GM18909 (cell line): ENCODE data around the gene ANXA2.
"Not testable (repeated sequence)": the region's sequence is repeated elsewhere in the genome, so short reads cannot be mapped to it uniquely, and the experiment has no call there.

Source experiments
- ATAC-seq: cut with Tn5 transposase; IDR thresholded peaks from one replicate; pipeline ENCODE4 v1.9.1; 2021; ENCODE audit warnings: mild to moderate bottlenecking; ENCODE audit not compliant: unreplicated experiment, poor library complexity

The ANXA2 gene

GRCh38 chr15:60397772-60398445, at the start of gene ANXA2:
Gene ANXA2, minus strand, starts transcription at chr15:60397986. Its CDS starts 11,911 bp downstream, at chr15:60386075.
- ATAC-seq = peak; percentile 78

GRCh38 chr15:60444289-60444912, 46.6 kb upstream of the ANXA2 start:
- no peak for ATAC-seq

DNA sequence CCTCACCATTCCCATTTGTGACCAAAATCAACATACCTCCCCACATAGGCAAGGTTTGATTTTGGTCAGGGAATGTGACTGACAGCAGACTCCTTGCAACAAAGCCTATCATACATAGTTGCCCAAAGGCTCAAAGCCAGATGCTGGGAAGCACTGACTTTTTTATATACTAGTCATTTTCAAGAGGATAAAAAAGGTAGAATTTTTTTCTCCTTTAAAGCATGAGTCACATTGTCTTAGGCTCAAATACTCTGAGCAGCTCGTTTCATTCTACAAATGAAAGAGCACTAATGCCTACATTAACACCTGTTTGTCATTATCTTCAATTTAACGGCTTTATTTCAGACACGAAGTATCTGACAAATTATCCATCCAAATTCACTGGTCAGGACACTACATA, 45.0 kb upstream of the ANXA2 start:
- no peak for ATAC-seq

DNA sequence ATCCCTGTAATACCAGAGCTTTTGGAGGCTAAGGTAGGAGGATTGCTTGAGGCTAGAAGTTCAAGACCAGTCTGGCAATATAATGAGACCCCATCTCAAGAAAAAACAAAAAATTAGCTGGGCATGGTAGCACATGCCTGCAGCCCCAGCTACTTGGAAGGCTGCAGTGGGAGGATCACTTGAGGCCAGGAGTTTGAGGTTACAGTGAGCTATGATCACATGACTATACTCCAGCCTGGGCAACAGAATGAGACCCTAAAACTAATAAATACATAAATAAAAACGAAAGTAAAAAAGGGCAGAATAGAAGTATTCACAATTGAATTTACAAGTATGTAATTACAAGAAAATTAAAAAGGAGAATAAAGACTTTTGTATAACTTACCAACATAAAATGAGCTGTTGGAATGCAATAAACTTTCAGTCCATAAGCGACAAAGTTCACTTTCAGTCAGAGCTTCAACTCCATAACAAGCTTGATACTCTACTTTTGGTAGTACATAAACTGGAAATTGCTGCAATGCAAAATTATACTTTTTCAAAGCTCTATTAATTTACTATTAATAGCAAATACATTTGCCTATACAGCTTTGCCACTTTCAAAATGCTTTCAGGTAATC, 44.4 kb upstream of the ANXA2 start:
- ATAC-seq = no peak

- ATAC-seq = no peak
Observed at GRCh38 chr15:60441331-60441730, 43.5 kb upstream of the ANXA2 start.

GRCh38 chr15:60438646-60439045, 40.9 kb upstream of the ANXA2 start:
- ATAC-seq = no peak

DNA sequence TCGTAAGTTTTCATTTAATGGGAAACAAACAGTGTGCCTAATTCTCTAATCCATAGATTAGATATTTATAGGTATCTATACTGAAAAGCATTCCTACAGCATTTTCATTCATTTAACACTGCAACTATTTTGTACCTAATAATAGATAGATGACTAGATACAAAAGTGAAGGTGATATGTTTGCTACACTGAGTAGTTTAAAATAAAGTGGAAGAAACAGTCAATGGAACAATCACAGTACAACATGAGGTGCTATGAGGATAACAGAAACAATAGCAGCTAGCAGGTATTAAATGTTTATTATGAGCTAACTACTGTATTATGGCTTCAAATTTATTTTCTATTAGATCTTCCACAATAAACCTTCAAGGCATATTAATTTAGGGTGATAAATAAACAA, 31.1 kb upstream of the ANXA2 start:
- ATAC-seq = no peak

- no peak for ATAC-seq
Observed at GRCh38 chr15:60426870-60427508, 29.2 kb upstream of the ANXA2 start.

- ATAC-seq = no peak
Observed at GRCh38 chr15:60425461-60425860, 27.7 kb upstream of the ANXA2 start.

- ATAC-seq = no peak
Observed at GRCh38 chr15:60424006-60424405, 26.2 kb upstream of the ANXA2 start.

GRCh38 chr15:60423537-60423936, 25.8 kb upstream of the ANXA2 start:
- no peak for ATAC-seq

GRCh38 chr15:60421544-60421943, 23.8 kb upstream of the ANXA2 start:
- no peak for ATAC-seq

GRCh38 chr15:60420203-60420716, 22.5 kb upstream of the ANXA2 start:
- no peak for ATAC-seq

- ATAC-seq = no peak
Observed at GRCh38 chr15:60419753-60420152, 22.0 kb upstream of the ANXA2 start.

DNA sequence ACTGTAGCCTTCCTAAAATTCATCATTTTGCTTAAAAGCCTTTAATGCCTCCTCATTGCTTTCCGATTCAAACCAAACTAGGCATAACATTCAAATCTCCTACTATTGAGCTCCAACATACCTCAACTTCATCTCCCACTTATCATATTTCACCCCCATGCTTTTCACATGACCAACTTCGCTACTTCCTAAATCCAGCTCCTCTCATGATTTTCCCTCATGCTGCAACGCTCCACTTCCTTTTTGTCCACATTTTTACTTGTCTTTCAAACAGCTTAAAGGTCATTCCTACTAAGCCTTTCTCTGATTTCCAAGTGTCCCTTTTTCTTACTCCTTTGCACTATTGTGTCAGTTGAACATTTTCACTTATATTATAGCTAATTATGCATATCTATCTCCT, 20.3 kb upstream of the ANXA2 start:
- ATAC-seq = no peak

GRCh38 chr15:60417112-60417511, 19.3 kb upstream of the ANXA2 start:
- no peak for ATAC-seq

DNA sequence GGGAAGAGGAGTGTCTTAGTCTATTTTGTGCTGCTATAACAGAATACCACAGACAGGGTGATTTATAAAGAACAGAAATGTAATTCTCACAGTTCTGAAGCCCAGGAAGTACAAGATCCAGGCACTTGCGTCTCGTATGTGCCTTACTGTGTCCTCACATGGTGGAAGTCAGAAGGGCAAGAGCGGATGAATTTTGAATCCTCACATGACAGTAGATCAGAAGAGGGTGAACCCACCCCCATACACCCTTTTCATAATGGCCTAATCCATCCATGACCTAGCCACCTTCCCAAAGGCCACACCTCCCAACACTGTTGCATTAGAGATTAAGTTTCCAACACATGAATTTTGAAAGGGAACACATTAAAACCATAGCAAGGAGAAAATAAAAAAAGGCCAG, 18.7 kb upstream of the ANXA2 start:
- no peak for ATAC-seq

- no peak for ATAC-seq
Observed at GRCh38 chr15:60414016-60414682, 16.4 kb upstream of the ANXA2 start.

GRCh38 chr15:60413231-60413824, 15.5 kb upstream of the ANXA2 start:
- no peak for ATAC-seq

GRCh38 chr15:60412807-60413206, 15.0 kb upstream of the ANXA2 start:
- ATAC-seq = not testable (repeated sequence)
